ENCODE results near the gene MGAT5.

MGAT5 gene

GRCh38 chr2:134253117-134253704, 661 bp upstream of the MGAT5 start:
- Histone ChIP-seq H3K4me1 (ENCODE audit: control insufficient read depth in 1 of 2, insufficient read depth in 1 of 2, low read depth in 1 of 2, low read length in 1 of 2) (peaks cover 51 to 64% of the 10 kb centered on the region in 2 experiments), H3K4me3 (ENCODE audit: low read depth in 1 of 2, low read length in 1 of 2) (peak overlapping the region in 1 of 2 experiments; percentile 6), H3K27me3 (no peaks in the 10 kb centered on the region), H3K9me3 (no peaks in the 10 kb centered on the region), H3K36me3 (no peaks in the 10 kb centered on the region), H3K27ac (peak overlapping the region; percentile 86)
- no peak for TF ChIP-seq CTCF (IDR thresholded peaks at IDR 0.05)

GRCh38 chr2:134254824-134255223, 952 bp downstream of the MGAT5 start:
- no peak for TF ChIP-seq CTCF (IDR thresholded peaks at IDR 0.05)
- Histone ChIP-seq H3K4me1 (ENCODE audit: control insufficient read depth in 1 of 2, insufficient read depth in 1 of 2, low read depth in 1 of 2, low read length in 1 of 2) (peaks cover 59 to 68% of the 10 kb centered on the region in 2 experiments), H3K4me3 (ENCODE audit: low read depth in 1 of 2, low read length in 1 of 2) (no peak overlapping the region), H3K27ac (peak overlapping the region; percentile 86), H3K27me3 (no peaks in the 10 kb centered on the region), H3K36me3 (no peaks in the 10 kb centered on the region), H3K9me3 (no peaks in the 10 kb centered on the region)

GRCh38 chr2:134256956-134257355, 3.1 kb downstream of the MGAT5 start:
- H3K4me1 ChIP-seq (ENCODE audit: control insufficient read depth in 1 of 2, insufficient read depth in 1 of 2, low read depth in 1 of 2, low read length in 1 of 2): peaks cover 66 to 68% of the 10 kb centered on the region in 2 experiments

GRCh38 chr2:134257509-134257908, 3.6 kb downstream of the MGAT5 start:
- no peak for TF ChIP-seq CTCF (IDR thresholded peaks at IDR 0.05)
- no peaks in the 10 kb centered on the region for H3K36me3 ChIP-seq
- no peaks in the 10 kb centered on the region for H3K9me3 ChIP-seq
- H3K27ac ChIP-seq: no peak overlapping the region
- no peaks in the 10 kb centered on the region for H3K27me3 ChIP-seq
- H3K4me3 ChIP-seq (ENCODE audit: low read depth in 1 of 2, low read length in 1 of 2): no peak overlapping the region
- H3K4me1 ChIP-seq (ENCODE audit: control insufficient read depth in 1 of 2, insufficient read depth in 1 of 2, low read depth in 1 of 2, low read length in 1 of 2): peaks cover 62 to 68% of the 10 kb centered on the region in 2 experiments

More at GRCh38 chr2:134256956-134257355, 3.1 kb downstream of the MGAT5 start:
- Histone ChIP-seq H3K4me3 (ENCODE audit: low read depth in 1 of 2, low read length in 1 of 2) (no peak overlapping the region), H3K36me3 (no peaks in the 10 kb centered on the region), H3K27me3 (no peaks in the 10 kb centered on the region), H3K9me3 (no peaks in the 10 kb centered on the region), H3K27ac (no peak overlapping the region)
- no peak for TF ChIP-seq CTCF (IDR thresholded peaks at IDR 0.05)

- H3K27me3 ChIP-seq: no peaks in the 10 kb centered on the region
- H3K4me3 ChIP-seq (ENCODE audit: low read depth in 1 of 2, low read length in 1 of 2): no peak overlapping the region
- no peaks in the 10 kb centered on the region for H3K36me3 ChIP-seq
- peak overlapping the region; percentile 77 for H3K27ac ChIP-seq
- no peaks in the 10 kb centered on the region for H3K9me3 ChIP-seq
- TF ChIP-seq CTCF (IDR thresholded peaks at IDR 0.05): no peak
- H3K4me1 ChIP-seq (ENCODE audit: control insufficient read depth in 1 of 2, insufficient read depth in 1 of 2, low read depth in 1 of 2, low read length in 1 of 2): peaks cover 55 to 62% of the 10 kb centered on the region in 2 experiments
These were observed 4.3 kb downstream of the MGAT5 start for GRCh38 chr2:134257965-134258683.
